Calu3 (cell line): ENCODE results near the gene THSD7B. TPM values are rescaled to one million over a fixed set of nuclear protein-coding genes. Genes with fewer than 3 reads are reported as not detected.
"Not testable (repeated sequence)": the region's sequence is repeated elsewhere in the genome, so short reads cannot be mapped to it uniquely, and the experiment has no call there.

Source experiments
- BruUV-seq: library from RNA; stranded (reverse); fragments of 400-500 nt; replicated peaks from 2 replicates; lab custom pipeline; 2021; lab: Mats Ljungman, UMichigan
- CTCF ChIA-PET: fragments of 300-600 bp; sonication (Branson Sonifier 250); formaldehyde crosslinking; loops from one replicate; lab custom pipeline; 2022; ENCODE audit warnings: antibody characterized with exemption; lab: Charles Lee
- DNase-seq: peaks from one replicate; pipeline ENCODE4 v3.0.0; 2022
- H3K27ac Mint-ChIP-seq: one replicate; pipeline ENCODE4 v1.8.0; 2022; ENCODE audit warnings: mixed read lengths; ENCODE audit not compliant: unreplicated experiment
- H3K27me3 Mint-ChIP-seq: one replicate; pipeline ENCODE4 v1.8.0; 2022; ENCODE audit warnings: mixed read lengths; ENCODE audit not compliant: unreplicated experiment
- H3K36me3 Mint-ChIP-seq: one replicate; pipeline ENCODE4 v1.8.0; 2022; ENCODE audit warnings: mild to moderate bottlenecking, moderate library complexity, mixed read lengths; ENCODE audit not compliant: insufficient read depth, unreplicated experiment
- H3K4me1 Mint-ChIP-seq: one replicate; pipeline ENCODE4 v1.8.0; 2022; ENCODE audit warnings: mild to moderate bottlenecking, low read depth, mixed read lengths; ENCODE audit not compliant: unreplicated experiment
- H3K4me3 Mint-ChIP-seq: one replicate; pipeline ENCODE4 v1.8.0; 2022; ENCODE audit warnings: mild to moderate bottlenecking, low read depth, moderate library complexity, mixed read lengths; ENCODE audit not compliant: unreplicated experiment
- H3K9me3 Mint-ChIP-seq: one replicate; pipeline ENCODE4 v1.8.0; 2022; ENCODE audit warnings: low read depth, mixed read lengths; ENCODE audit not compliant: unreplicated experiment
- intact Hi-C: fragments of 100-400 bp; cut with micrococcal nuclease; formaldehyde crosslinking; loops from one replicate; pipeline ENCODE4 v1.10.0; 2022; ENCODE audit not compliant: unreplicated experiment
- total RNA-seq: library from RNA; stranded (reverse); gene quantifications from 2 replicates; pipeline ENCODE4 v1.2.3, GENCODE V29; 2022
- TF ChIP-seq, protein P1 (sequence below): fragments of 200-600 bp; IDR thresholded peaks from one replicate; pipeline ENCODE4 v1.8.0; 2022; ENCODE audit warnings: antibody characterized with exemption; ENCODE audit not compliant: unreplicated experiment

Gene THSD7B
- total RNA-seq, 1 experiment from 2014 or later: not detected

DNA sequence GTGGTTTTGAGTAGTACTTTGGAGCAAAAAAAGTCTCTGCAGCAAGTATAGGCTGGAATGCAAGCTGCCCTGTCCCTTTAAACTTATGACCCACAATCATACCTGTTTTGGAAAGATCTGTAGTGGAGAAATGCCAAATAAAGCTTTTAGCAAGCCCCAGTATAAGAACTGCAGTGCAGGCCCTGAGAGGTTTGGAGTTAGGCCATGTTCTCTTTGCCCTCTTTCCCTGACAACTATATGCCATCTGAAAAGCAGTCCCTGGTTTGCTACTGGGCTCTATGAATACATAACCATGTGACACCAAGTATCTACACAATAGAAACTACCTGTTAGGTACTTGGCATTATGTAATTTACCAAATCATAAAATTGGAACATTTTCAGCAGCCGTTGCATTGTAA, 931.6 kb downstream of the THSD7B start:
- Mint-ChIP-seq H3K27ac (no peak overlapping the region), H3K9me3 (no peaks in the 10 kb centered on the region), H3K4me3 (no peak overlapping the region), H3K36me3 (no peaks in the 10 kb centered on the region), H3K4me1 (peaks cover 44% of the 10 kb centered on the region), H3K27me3 (no peaks in the 10 kb centered on the region)
- CTCF ChIA-PET: interaction anchor here (1.3 kb wide), 1 partner anchor 11 kb away, joined by 3 read pairs; no protein-coding TSS in a partner anchor
- intact Hi-C loops: loop anchor here (10.0 kb wide), 1 partner anchor 278 kb away; no protein-coding TSS in a partner anchor
- no TSS peak for BruUV-seq
- DNase-seq: no peak
- TF ChIP-seq, protein P1, sequence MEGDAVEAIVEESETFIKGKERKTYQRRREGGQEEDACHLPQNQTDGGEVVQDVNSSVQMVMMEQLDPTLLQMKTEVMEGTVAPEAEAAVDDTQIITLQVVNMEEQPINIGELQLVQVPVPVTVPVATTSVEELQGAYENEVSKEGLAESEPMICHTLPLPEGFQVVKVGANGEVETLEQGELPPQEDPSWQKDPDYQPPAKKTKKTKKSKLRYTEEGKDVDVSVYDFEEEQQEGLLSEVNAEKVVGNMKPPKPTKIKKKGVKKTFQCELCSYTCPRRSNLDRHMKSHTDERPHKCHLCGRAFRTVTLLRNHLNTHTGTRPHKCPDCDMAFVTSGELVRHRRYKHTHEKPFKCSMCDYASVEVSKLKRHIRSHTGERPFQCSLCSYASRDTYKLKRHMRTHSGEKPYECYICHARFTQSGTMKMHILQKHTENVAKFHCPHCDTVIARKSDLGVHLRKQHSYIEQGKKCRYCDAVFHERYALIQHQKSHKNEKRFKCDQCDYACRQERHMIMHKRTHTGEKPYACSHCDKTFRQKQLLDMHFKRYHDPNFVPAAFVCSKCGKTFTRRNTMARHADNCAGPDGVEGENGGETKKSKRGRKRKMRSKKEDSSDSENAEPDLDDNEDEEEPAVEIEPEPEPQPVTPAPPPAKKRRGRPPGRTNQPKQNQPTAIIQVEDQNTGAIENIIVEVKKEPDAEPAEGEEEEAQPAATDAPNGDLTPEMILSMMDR: no peak

DNA sequence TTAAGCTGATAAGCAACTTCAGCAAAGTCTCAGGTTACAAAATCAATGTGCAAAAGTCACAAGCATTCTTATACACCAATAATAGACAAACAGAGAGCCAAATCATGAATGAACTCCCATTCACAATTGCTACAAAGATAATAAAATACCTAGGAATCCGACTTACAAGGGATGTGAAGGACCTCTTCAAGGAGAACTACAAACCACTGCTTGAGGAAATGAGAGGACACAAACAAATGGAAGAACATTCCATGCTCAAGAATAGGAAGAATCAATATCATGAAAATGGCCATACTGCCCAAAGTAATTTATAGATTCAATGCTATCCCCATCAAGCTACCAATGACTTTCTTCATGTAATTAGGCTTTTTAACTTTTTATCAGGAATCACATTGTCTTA, 934.9 kb downstream of the THSD7B start:
- intact Hi-C loops, BruUV-seq, DNase-seq, H3K36me3 Mint-ChIP-seq, H3K27me3 Mint-ChIP-seq, CTCF ChIA-PET, H3K9me3 Mint-ChIP-seq: not testable (repeated sequence)
- peak overlapping the region; percentile 71 for H3K27ac Mint-ChIP-seq
- peaks cover 21% of the 10 kb centered on the region for H3K4me1 Mint-ChIP-seq
- H3K4me3 Mint-ChIP-seq: peak overlapping the region; percentile 7

DNA sequence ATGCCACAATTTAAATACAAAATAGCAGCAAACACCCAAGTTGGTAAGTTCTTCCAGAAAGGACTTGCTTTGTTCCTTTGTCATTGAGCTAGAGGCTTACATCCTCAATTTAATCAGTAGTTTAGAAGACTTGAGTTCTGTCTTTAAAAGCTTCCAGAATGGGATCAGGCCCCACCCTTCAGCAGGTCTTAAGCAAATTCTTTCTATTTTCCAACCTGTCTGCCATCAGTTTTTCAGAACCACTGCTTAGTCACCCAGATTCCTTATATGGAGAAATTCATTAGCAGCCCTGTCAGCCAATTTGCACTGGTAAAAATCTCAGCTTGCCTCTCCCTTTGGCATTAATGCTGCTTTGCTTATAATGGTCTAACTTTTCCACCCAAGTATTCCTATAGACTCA, 935.3 kb downstream of the THSD7B start:
- BruUV-seq: no TSS peak
- DNase-seq: peak; percentile 23
- TF ChIP-seq, protein P1: no peak
- H3K4me1 Mint-ChIP-seq: peaks cover 21% of the 10 kb centered on the region
- H3K4me3 Mint-ChIP-seq: peak overlapping the region; percentile 7
- intact Hi-C loops: no loop called here
- no peaks in the 10 kb centered on the region for H3K9me3 Mint-ChIP-seq
- no peaks in the 10 kb centered on the region for H3K27me3 Mint-ChIP-seq
- H3K36me3 Mint-ChIP-seq: no peaks in the 10 kb centered on the region
- CTCF ChIA-PET: no interaction called here
- H3K27ac Mint-ChIP-seq: peak overlapping the region; percentile 71

DNA sequence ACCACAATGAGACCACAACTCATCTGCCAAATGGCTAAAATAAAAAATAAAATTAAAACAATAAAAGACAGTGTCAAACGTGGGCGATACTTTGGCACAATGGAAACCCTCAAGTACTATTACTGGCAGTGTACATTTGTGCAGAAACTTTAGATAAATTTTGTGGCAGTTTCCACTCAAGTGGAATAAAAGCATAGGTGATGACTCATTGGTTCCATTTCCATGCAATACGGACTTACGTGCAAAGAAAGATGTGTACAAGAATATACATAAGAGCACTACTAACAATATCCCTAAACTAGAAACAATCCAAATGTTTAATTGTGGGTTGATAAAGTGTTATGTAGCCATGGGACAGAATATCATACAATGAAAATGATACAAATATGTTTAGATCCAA, 940.0 kb downstream of the THSD7B start:
- Mint-ChIP-seq H3K27me3 (no peaks in the 10 kb centered on the region), H3K4me3 (no peak overlapping the region), H3K36me3 (peaks cover 6% of the 10 kb centered on the region), H3K27ac (no peak overlapping the region), H3K4me1 (peaks cover 29% of the 10 kb centered on the region), H3K9me3 (no peaks in the 10 kb centered on the region)
- CTCF ChIA-PET: no interaction called here
- DNase-seq: no peak
- TF ChIP-seq, protein P1: no peak
- BruUV-seq: no TSS peak
- intact Hi-C loops: no loop called here
